ENCODE measurements around the gene C13orf46. TPM values are rescaled to one million over a fixed set of nuclear protein-coding genes. Genes with fewer than 3 reads are reported as not detected.

The C13orf46 gene
- total RNA-seq, 2 experiments from 2014 or later, result 0.21 TPM; not detected in 1

DNA sequence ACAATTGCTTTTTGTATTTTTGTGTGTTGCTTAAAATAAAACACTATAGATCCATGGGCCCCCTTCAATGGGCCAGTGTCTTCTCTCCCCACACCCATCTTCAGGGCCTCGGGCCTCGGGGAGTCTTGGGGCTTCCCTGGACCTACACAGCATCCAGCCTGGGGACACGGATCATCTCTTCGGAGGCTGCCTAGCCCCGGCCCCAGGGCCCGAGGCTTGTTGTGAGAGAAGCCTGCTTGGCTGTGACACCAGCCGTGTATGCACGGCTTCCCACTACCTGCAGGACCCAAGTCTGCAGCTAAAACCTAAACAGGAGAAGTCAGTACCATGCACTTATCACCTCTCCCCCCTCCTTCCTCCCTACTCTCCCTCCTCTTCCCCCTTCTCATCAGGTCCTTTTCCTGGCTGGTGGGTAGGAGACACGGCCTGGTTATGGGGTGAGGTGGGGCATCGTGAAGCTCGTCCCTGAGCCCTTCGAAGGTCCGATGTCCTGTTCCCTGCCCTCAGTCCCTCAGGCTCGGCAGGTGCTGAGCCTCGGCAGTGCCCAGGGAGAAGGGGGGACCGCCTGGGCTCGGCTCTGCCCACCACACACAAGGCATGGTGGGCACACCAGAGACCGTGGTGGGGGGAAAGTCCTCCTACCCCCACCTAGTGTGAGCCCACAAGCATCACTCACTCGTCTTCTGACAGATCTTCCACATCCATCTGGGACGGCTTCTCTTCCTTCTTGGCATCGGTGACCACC lies 9.5 kb downstream of the C13orf46 start:
- TF ChIP-seq EZH2phosphoT487 (IDR thresholded peaks at IDR 0.05; ENCODE audit: borderline replicate concordance, low read depth, low read length), result no peak
- TF ChIP-seq, protein P1, sequence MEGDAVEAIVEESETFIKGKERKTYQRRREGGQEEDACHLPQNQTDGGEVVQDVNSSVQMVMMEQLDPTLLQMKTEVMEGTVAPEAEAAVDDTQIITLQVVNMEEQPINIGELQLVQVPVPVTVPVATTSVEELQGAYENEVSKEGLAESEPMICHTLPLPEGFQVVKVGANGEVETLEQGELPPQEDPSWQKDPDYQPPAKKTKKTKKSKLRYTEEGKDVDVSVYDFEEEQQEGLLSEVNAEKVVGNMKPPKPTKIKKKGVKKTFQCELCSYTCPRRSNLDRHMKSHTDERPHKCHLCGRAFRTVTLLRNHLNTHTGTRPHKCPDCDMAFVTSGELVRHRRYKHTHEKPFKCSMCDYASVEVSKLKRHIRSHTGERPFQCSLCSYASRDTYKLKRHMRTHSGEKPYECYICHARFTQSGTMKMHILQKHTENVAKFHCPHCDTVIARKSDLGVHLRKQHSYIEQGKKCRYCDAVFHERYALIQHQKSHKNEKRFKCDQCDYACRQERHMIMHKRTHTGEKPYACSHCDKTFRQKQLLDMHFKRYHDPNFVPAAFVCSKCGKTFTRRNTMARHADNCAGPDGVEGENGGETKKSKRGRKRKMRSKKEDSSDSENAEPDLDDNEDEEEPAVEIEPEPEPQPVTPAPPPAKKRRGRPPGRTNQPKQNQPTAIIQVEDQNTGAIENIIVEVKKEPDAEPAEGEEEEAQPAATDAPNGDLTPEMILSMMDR (conservative IDR thresholded peaks at IDR 0.05; ENCODE audit: low read length), result no peak
- no peak overlapping the region for H3K4me2 ChIP-seq (ENCODE audit: low read length)
- intact Hi-C loops (cut with micrococcal nuclease; ENCODE audit: unreplicated experiment), result no loop called here
- CTCF ChIA-PET (ENCODE audit: unreplicated experiment), result no interaction called here
- H4K20me1 ChIP-seq (ENCODE audit: insufficient read depth, low read length), result no peaks in the 10 kb centered on the region
- H3K4me1 ChIP-seq (ENCODE audit: insufficient read depth, low read length, poor library complexity, severe bottlenecking), result no peaks in the 10 kb centered on the region
- no peak for DNase-seq (ENCODE audit: low spot score)
- no peak overlapping the region for H2AFZ ChIP-seq (ENCODE audit: low read length)
- H3K9me3 ChIP-seq (ENCODE audit: low read length), result 0 out of 2 replicates have a peak, but pooled peaks cover under 1% of the 10 kb centered on the region
- H3K4me3 ChIP-seq (ENCODE audit: low read depth, low read length, poor library complexity, severe bottlenecking), result no peak overlapping the region
- POLR2A ChIA-PET, result no interaction called here
- no peak overlapping the region for H3K27ac ChIP-seq (ENCODE audit: low read depth, low read length, poor library complexity, severe bottlenecking)
- no peaks in the 10 kb centered on the region for H3K79me2 ChIP-seq (ENCODE audit: insufficient read depth, low read depth, low read length)
- H3K9me2 ChIP-seq (ENCODE audit: insufficient read depth, low read length), result no peaks in the 10 kb centered on the region
- BruUV-seq (replicated peaks), result no TSS peak
- no peaks in the 10 kb centered on the region for H3K36me3 ChIP-seq (ENCODE audit: insufficient read depth, low read length)

- Histone ChIP-seq H3K4me1 (ENCODE audit: insufficient read depth, low read length, poor library complexity, severe bottlenecking) (no peaks in the 10 kb centered on the region), H3K79me2 (ENCODE audit: insufficient read depth, low read depth, low read length) (no peaks in the 10 kb centered on the region), H3K4me2 (ENCODE audit: low read length) (no peak overlapping the region), H3K9me3 (ENCODE audit: low read length) (0 out of 2 replicates have a peak, but pooled peaks cover 5% of the 10 kb centered on the region), H3K4me3 (ENCODE audit: low read depth, low read length, poor library complexity, severe bottlenecking) (no peak overlapping the region), H3K27ac (ENCODE audit: low read depth, low read length, poor library complexity, severe bottlenecking) (no peak overlapping the region), H4K20me1 (ENCODE audit: insufficient read depth, low read length) (no peaks in the 10 kb centered on the region), H2AFZ (ENCODE audit: low read length) (no peak overlapping the region), H3K36me3 (ENCODE audit: insufficient read depth, low read length) (no peaks in the 10 kb centered on the region), H3K9me2 (ENCODE audit: insufficient read depth, low read length) (no peaks in the 10 kb centered on the region)
- BruUV-seq (replicated peaks), result no TSS peak
- intact Hi-C loops (cut with micrococcal nuclease; ENCODE audit: unreplicated experiment), result no loop called here
- TF ChIP-seq EZH2phosphoT487 (IDR thresholded peaks at IDR 0.05; ENCODE audit: borderline replicate concordance, low read depth, low read length), result no peak
- TF ChIP-seq, protein P1 (conservative IDR thresholded peaks at IDR 0.05; ENCODE audit: low read length), result no peak
- ChIA-PET CTCF (ENCODE audit: unreplicated experiment) (interaction anchor here (0.7 kb wide), 1 partner anchor 74 kb away, joined by 15 read pairs; no protein-coding TSS in a partner anchor), POLR2A (no interaction called here)
- no peak for DNase-seq (ENCODE audit: low spot score)
These were observed 10.5 kb downstream of the C13orf46 start for GRCh38 chr13:113963376-113963775.

DNA sequence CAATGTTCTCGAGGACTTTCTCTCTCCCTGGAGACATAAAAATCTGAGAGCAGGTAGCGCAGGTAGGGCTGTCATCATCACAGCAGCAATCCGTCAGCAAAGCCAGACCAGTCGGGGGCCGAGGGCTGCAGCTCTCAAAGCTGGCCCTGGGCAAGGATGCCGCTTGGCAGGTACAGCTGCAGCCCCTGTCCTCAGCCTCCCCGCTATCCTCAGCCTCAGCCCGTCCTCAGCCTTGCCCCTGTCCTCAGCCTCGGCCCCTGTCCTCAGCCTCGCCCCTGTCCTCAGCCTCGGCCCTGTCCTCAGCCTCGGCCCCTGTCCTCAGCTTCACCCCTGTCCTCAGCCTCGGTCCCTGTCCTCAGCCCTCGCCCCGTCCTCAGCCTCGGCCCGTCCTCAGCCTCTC lies 10.9 kb downstream of the C13orf46 start:
- no peaks in the 10 kb centered on the region for H3K79me2 ChIP-seq (ENCODE audit: insufficient read depth, low read depth, low read length)
- 0 out of 2 replicates have a peak, but pooled peaks cover 5% of the 10 kb centered on the region for H3K9me3 ChIP-seq (ENCODE audit: low read length)
- H4K20me1 ChIP-seq (ENCODE audit: insufficient read depth, low read length), result no peaks in the 10 kb centered on the region
- H3K4me3 ChIP-seq (ENCODE audit: low read depth, low read length, poor library complexity, severe bottlenecking), result no peak overlapping the region
- H3K4me2 ChIP-seq (ENCODE audit: low read length), result no peak overlapping the region
- intact Hi-C loops (cut with micrococcal nuclease; ENCODE audit: unreplicated experiment), result no loop called here
- ChIA-PET POLR2A (no interaction called here), CTCF (ENCODE audit: unreplicated experiment) (interaction anchor here (0.7 kb wide), 1 partner anchor 75 kb away, joined by 15 read pairs; no protein-coding TSS in a partner anchor)
- no peak for DNase-seq (ENCODE audit: low spot score)
- no peaks in the 10 kb centered on the region for H3K9me2 ChIP-seq (ENCODE audit: insufficient read depth, low read length)
- H3K27ac ChIP-seq (ENCODE audit: low read depth, low read length, poor library complexity, severe bottlenecking), result no peak overlapping the region
- BruUV-seq (replicated peaks), result no TSS peak
- H3K36me3 ChIP-seq (ENCODE audit: insufficient read depth, low read length), result no peaks in the 10 kb centered on the region
- no peak overlapping the region for H2AFZ ChIP-seq (ENCODE audit: low read length)
- no peak for TF ChIP-seq EZH2phosphoT487 (IDR thresholded peaks at IDR 0.05; ENCODE audit: borderline replicate concordance, low read depth, low read length)
- TF ChIP-seq, protein P1 (conservative IDR thresholded peaks at IDR 0.05; ENCODE audit: low read length), result no peak
- no peaks in the 10 kb centered on the region for H3K4me1 ChIP-seq (ENCODE audit: insufficient read depth, low read length, poor library complexity, severe bottlenecking)

All from OCI-LY7 (cell line).